GM21576 (cell line): ENCODE measurements around the gene PCSK5.
A peak's percentile ranks its signal among the peaks of the same experiment; 100 is the strongest.

Source experiments
- ATAC-seq: cut with Tn5 transposase; IDR thresholded peaks from one replicate; pipeline ENCODE4 v1.9.1; 2021; ENCODE audit warnings: mild to moderate bottlenecking, moderate library complexity; ENCODE audit not compliant: unreplicated experiment

Gene PCSK5

GRCh38 chr9:76373784-76374474 lies 483.5 kb downstream of the PCSK5 start:
- ATAC-seq: no peak

- no peak for ATAC-seq
Observed at GRCh38 chr9:76374783-76375559, 484.5 kb downstream of the PCSK5 start.

GRCh38 chr9:76377791-76378190 lies 487.3 kb downstream of the PCSK5 start:
- no peak for ATAC-seq

- no peak for ATAC-seq
Observed at GRCh38 chr9:76378367-76379073, 488.0 kb downstream of the PCSK5 start.

- ATAC-seq: no peak
Observed at GRCh38 chr9:76379494-76379893, 489.0 kb downstream of the PCSK5 start.

GRCh38 chr9:76390656-76391055 lies 500.2 kb downstream of the PCSK5 start:
- no peak for ATAC-seq

GRCh38 chr9:76394195-76394959 lies 503.9 kb downstream of the PCSK5 start, which contains the start of gene RFK:
TSS of gene RFK (minus strand) at chr9:76394426. CDS start at chr9:76394171, 255 bp downstream.
- peak; percentile 60 for ATAC-seq

- ATAC-seq: peak; percentile 43
Observed at GRCh38 chr9:76394960-76395252, 504.4 kb downstream of the PCSK5 start.

GRCh38 chr9:76395381-76395780 lies 504.9 kb downstream of the PCSK5 start:
- ATAC-seq: no peak

GRCh38 chr9:76396144-76396543 lies 505.7 kb downstream of the PCSK5 start:
- no peak for ATAC-seq

- ATAC-seq: no peak
Observed at GRCh38 chr9:76396597-76396996, 506.1 kb downstream of the PCSK5 start.

GRCh38 chr9:76399856-76400255 lies 509.4 kb downstream of the PCSK5 start:
- no peak for ATAC-seq

- no peak for ATAC-seq
Observed at GRCh38 chr9:76400534-76401096, 510.1 kb downstream of the PCSK5 start.

GRCh38 chr9:76401176-76401575 lies 510.7 kb downstream of the PCSK5 start:
- ATAC-seq: no peak

- ATAC-seq: no peak
Observed at GRCh38 chr9:76401580-76402354, 511.3 kb downstream of the PCSK5 start.

- ATAC-seq: peak; percentile 84
Observed at GRCh38 chr9:76403352-76403751, 512.9 kb downstream of the PCSK5 start.

- ATAC-seq: no peak
Observed at GRCh38 chr9:76404401-76404800, 513.9 kb downstream of the PCSK5 start.

GRCh38 chr9:76405340-76405739 lies 514.9 kb downstream of the PCSK5 start:
- no peak for ATAC-seq

- no peak for ATAC-seq
Observed at GRCh38 chr9:76405868-76406267, 515.4 kb downstream of the PCSK5 start.
